ENCODE measurements around the gene PRR30.
A peak's percentile ranks its signal among the peaks of the same experiment; 100 is the strongest.
"Not testable (repeated sequence)": the region's sequence is repeated elsewhere in the genome, so short reads cannot be mapped to it uniquely, and the experiment has no call there.

PRR30 gene

GRCh38 chr2:27139310-27139709, at the start of gene PRR30:
PRR30 (minus strand) TSS chr2:27139410; CDS start chr2:27138329, 1,081 bp downstream.
- DNase-seq (ENCODE audit: low spot score), result no peak

GRCh38 chr2:27186613-27187345, 47.6 kb upstream of the PRR30 start:
- no peak for DNase-seq (ENCODE audit: low spot score)

- DNase-seq (ENCODE audit: low spot score), result peak; percentile 62
Observed at GRCh38 chr2:27185331-27186026, 46.3 kb upstream of the PRR30 start.

DNA sequence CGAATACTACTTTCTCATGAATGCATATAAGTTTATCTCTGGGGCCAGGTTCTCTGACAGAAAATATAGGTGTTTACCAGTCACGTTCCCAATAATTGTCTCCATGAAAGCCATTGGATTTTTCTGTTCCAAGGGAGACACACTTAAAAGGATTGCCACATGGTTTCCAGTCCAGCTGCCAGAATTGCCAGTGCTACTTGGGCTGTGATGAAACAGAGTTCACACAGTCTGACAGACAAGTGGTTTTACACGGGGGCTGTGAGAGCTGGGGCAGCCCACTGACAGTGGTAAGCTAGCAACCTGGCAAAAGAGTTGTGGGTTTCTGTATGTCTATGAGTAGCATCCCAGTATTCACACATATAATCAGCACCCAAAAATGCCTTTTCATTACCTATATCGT, 44.9 kb upstream of the PRR30 start:
- no peak for DNase-seq (ENCODE audit: low spot score)

DNA sequence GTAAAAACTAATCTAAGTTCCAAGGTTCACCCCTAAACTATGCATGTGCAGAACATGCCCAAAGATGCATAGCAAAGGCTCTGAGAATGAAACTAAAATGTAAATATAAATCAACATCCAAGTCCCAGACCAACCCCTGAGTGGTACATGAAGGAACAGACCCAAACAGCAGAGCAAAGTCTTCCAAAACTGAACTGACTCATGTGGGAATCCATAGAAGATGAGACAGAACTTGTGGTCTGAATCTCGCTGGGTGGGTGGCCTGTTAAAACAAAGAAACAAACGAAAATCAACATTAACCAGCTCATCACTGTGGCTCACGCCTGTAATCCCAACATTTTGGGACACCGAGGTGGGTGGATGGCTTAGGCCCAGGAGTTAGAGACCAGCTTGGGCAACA, 43.1 kb upstream of the PRR30 start:
- DNase-seq (ENCODE audit: low spot score), result no peak

GRCh38 chr2:27179344-27180000, 40.3 kb upstream of the PRR30 start:
- DNase-seq (ENCODE audit: low spot score), result no peak

DNA sequence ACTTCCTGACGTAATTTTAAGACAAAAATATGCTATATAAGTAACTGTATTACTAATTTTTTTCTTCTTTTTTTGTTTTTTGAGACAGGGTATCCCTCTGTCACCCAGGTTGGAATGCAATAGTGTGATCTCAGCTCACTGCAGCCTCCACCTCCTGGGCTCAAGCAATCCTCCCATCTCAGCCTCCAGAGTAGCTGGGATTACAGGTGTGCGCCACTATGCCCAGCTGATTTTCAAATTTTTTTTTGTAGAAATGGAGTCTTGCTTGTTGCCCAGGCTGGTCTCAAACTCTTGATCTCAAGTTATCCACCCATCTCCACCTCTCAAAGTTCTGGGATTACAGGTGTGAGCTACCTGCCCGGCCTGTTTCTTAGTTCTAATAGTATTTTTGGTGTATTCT, 39.3 kb upstream of the PRR30 start:
- no peak for DNase-seq (ENCODE audit: low spot score)

DNA sequence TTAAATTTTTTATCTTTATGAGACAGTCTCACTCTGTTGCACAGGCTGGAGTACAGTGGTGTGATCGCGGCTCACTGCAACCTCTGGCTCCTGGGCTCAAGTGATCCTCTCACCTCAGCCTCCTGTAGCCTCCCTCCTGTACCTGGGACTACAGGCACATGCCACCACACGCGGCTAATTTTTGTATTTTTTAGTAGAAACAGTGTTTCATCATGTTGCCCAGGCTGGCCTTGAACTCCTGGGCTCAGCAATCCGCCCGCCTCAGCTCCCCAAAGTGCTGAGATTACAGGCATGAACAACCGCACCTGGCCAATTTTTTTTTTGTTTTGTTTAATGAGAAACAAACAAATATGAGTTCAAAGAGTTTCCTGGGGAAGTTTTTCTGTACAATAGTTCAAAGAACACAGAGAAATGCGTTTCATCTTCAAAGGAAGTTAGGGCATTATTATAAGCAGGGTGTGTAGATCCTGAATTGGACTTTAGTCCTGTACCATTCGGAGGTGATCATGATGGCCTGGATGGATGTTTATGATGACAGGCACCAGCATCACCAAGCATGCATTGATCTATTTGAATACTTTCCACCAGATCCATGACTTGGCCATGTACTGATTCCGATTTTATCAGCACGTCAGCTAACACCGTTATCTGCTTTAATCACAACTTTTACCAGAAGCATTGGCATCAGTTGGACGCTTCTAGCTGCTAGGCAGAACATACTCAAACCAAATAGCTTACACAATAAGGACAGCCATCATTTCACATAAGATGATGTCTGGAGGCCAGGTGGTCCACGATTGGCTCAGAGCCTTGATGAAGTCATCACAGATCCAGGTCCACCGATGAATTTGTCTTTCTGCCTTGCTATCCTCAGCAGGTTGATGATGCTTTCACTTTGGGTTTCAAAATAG, 38.5 kb upstream of the PRR30 start:
- no peak for DNase-seq (ENCODE audit: low spot score)

DNA sequence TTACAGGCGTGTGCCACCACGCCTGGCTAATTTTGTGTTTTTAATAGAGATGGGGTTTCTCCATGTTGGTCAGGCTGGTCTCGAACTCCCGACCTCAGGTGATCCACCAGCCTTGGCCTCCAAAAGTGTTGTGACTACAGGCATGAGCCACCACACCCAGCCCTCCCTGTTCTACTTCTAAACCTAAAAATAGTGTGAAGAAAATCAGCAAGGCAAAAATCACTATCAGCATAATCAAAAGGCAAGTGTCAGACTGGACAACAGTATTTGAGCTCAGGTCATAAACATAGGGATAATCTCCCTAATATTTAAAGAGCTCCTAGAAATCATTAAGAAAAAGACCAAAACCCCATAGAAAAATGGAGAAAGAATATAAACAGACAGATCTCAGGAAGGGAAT, 36.6 kb upstream of the PRR30 start:
- DNase-seq (ENCODE audit: low spot score), result not testable (repeated sequence)

GRCh38 chr2:27175330-27175729, 36.1 kb upstream of the PRR30 start:
- DNase-seq (ENCODE audit: low spot score), result no peak

DNA sequence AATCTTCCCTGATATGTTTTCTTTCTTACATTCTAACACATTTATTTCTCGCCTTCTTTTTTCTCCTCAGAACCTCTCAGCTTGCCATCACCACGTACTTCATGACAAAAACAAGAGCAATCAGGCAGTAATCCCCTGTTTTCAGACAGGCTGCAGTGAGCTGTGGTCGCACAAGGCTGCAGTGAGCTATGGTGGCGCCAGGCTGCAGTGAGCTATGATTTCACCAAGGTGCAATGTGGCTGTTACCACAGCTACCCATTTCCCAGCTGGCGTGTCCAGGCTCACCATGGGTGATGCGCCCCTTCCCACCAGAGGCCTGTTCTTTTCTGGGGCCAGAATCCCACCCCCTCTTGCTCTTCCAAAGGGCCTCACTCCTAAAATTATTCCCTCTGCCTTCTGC, 35.4 kb upstream of the PRR30 start:
- no peak for DNase-seq (ENCODE audit: low spot score)

DNA sequence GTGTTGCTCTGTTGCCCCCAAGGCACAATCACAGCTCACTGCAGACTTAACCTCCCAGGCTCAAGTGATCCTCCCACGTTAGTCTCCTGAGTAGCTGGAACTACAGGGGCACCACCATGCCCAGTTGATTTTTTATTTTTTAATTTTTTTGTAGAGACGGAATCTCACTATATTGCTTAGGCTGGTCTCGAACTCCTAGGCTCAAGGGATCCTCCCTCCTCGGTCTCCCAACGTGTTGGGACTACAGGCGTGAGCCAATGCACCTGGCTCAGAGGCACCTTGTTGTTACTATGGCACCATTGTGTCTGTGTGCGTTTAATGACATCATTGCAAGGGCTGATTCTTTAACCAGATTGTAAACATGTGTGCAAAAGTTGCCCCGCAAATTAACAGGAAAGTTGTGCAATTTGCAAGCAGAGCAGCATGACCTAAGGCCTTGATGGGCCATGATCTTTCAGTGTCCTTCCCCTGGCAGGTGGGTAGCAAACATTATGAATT, 32.2 kb upstream of the PRR30 start:
- no peak for DNase-seq (ENCODE audit: low spot score)

DNA sequence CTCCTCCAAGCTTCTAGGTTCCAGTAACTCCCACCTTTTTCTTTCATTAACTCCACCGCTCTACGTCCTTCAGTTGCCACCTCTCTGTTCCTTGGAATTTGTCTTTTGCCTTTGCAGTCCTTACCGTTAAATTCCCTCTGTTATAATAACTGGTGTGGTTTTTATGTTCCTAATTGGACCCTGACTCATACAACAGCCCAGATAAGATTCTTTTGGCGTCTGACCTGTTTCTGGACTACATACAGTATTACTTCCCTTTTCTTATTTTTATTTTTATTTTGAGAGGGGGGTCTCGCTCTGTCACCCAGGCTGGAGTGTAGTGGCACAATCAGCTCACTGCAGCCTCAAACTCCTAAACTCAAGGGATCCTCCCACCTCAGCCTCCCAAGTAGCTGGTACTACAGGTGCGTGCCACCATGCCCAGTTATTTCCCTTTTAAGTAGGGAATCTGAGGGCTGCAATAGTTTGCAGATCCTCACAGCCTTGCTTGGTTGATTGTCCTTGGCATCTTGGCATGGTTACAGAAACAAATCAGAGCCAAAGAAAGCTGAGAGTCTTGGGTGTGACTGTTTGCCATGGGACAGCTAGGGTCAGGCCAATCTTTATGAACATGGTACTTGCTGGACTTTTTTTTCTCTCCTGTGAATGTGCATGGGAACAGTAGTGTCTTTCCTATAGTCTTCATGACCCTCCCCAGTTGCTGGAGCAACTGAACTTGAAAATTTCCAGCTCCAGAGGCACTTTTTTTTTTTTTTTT, 31.5 kb upstream of the PRR30 start:
- DNase-seq (ENCODE audit: low spot score), result no peak

- DNase-seq (ENCODE audit: low spot score), result no peak
Observed at GRCh38 chr2:27164960-27165763, 26.0 kb upstream of the PRR30 start.

DNA sequence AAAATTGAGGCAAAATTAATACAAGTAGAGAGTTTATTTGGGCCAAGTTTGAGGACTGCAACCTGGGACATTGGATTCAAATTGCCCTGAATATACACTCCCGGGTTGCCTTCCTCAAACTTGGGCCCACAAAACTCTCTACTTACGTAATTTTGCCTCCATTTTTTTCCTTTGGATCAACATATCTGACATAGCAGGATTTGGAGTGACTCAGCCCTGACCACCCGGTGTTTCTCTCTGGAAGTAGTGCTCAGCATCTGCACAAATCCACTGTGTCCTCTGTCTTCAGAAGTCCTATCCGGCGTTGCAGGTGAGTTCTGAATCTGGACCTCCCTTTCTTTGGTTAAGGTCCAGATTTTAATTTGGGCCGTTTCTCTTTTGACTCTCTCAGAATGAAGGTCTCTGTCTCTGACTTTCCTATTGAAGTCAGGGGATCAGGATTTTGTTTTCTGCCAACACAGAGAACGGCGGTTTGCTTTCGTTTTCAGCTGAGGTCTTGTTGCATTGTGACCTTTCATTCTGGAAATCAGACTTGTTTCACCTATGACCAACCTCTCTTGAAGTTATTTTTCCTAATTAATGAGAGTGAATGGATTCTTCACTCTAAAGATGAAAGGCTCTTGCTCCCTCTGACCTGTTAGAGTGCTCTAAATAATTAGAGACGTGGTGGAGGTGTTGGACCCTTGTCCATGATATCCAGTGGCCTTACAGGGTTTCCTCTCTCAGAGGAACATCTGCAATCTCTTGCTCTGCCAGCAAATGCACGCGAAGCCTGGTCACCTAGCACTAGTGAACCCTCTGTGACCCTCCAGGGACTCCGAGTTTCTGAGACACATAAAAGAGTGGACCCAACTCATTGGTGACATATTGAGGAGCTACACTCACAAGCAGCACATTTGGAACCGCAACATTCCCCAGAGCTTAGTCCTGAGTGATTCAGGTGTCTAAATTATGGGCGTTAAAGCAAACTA, 23.2 kb upstream of the PRR30 start:
- no peak for DNase-seq (ENCODE audit: low spot score)

GRCh38 chr2:27160191-27160590, 21.0 kb upstream of the PRR30 start:
- no peak for DNase-seq (ENCODE audit: low spot score)

- DNase-seq (ENCODE audit: low spot score), result no peak
Observed at GRCh38 chr2:27159271-27159670, 20.1 kb upstream of the PRR30 start.

DNA sequence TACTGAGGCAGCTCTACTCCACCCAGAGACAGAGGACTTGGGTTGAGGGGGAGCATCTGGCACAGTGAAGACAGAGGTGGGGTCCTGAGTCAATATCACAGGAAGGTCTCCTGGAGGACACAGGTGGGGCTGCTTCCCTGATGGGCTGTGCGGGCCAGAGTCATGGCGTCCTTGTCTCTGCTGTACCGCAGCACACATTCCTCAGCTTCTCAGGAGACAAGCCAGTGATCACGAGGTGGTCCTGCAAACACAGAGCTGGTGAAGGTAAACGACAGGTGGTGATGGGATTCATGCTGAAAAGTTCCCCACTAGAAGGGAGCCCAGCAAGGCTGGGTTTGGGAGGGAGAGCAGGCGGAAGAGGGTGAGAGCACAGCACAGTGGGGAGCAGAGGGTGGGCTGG, 19.3 kb upstream of the PRR30 start:
- no peak for DNase-seq (ENCODE audit: low spot score)

DNA sequence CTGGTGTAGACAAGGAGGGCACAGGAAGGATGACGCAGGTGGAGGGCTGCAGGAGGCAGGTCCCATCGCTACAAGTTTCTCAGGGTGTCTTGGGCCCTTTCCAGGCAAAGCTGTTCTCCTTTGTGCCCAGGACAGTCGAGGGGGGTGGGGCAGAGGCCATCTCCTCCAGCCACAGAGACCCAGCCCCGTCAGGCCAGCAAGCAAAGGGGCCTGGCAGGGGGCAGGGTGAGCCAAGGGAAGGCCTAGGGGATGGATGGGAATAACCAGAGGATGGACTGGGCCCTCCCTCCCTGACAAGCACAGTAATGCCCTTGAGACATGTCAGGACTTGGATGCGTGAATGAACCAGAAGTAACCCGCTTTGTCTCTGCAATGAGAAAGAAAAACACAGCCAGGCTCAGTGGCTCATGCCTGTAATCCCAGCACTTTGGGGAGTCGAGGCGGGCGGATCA, 15.9 kb upstream of the PRR30 start:
- no peak for DNase-seq (ENCODE audit: low spot score)

Measured in Ammon's horn (tissue), 1 donor.